GM12872 (cell line): ENCODE data around the gene SNX5.

Experiments
- TF ChIP-seq, protein P1 (sequence below): IDR thresholded peaks from 3 replicates; pipeline ENCODE4 v1.5.1; 2011; ENCODE audit warnings: low read depth, mild to moderate bottlenecking, low read length, moderate library complexity; ENCODE audit not compliant: insufficient read depth

The SNX5 gene

GRCh38 chr20:17948442-17948841, 20.2 kb downstream of the SNX5 start:
- TF ChIP-seq, protein P1, sequence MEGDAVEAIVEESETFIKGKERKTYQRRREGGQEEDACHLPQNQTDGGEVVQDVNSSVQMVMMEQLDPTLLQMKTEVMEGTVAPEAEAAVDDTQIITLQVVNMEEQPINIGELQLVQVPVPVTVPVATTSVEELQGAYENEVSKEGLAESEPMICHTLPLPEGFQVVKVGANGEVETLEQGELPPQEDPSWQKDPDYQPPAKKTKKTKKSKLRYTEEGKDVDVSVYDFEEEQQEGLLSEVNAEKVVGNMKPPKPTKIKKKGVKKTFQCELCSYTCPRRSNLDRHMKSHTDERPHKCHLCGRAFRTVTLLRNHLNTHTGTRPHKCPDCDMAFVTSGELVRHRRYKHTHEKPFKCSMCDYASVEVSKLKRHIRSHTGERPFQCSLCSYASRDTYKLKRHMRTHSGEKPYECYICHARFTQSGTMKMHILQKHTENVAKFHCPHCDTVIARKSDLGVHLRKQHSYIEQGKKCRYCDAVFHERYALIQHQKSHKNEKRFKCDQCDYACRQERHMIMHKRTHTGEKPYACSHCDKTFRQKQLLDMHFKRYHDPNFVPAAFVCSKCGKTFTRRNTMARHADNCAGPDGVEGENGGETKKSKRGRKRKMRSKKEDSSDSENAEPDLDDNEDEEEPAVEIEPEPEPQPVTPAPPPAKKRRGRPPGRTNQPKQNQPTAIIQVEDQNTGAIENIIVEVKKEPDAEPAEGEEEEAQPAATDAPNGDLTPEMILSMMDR: no peak

GRCh38 chr20:17947474-17947815, 21.1 kb downstream of the SNX5 start:
- TF ChIP-seq, protein P1: no peak

DNA sequence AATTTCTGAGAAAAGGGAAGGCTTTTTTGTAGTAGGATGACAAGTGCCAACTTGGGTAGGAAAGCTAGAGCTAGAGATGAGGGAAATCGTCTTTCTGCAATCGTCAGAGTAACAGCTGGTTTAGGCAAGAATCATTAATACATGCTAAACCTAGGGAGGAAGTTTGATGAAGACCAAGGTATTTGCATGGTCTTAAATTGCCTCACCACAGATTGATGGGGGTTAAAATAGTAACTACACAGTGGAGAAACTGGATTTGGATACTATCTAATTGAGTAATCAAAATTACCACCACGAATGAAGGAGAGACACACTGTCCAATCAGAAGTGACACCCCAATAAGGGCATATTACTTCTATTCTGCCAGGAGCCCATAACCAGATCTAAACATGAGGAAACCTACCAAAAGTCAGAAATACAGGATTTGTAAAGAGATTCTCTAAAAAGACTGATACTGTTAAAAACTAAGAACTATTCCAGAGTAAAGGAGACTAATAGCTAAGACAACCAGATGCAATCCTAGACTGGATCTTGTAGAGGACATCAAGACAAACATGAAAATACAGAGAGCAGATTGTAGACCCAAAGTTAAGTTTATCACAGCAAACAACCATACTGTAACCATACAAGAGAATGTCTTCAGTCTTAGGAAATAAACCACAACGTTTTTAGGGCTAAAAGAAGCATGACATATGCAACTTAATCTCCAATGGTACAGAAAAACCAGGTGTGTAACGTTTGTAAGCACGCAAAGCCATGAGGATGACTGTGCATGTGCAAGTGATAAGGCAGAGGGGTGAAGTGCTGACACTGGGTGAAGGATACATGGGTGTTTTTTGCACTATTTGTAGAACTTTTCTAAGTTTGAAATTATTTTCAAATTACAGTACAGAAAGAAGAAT, 21.8 kb downstream of the SNX5 start:
- TF ChIP-seq, protein P1: no peak

- TF ChIP-seq, protein P1: no peak
Observed at GRCh38 chr20:17946040-17946439, 22.6 kb downstream of the SNX5 start.

- TF ChIP-seq, protein P1: no peak
Observed at GRCh38 chr20:17944854-17945474, 23.6 kb downstream of the SNX5 start.

- TF ChIP-seq, protein P1: no peak
Observed at GRCh38 chr20:17943343-17943742, 25.3 kb downstream of the SNX5 start.

DNA sequence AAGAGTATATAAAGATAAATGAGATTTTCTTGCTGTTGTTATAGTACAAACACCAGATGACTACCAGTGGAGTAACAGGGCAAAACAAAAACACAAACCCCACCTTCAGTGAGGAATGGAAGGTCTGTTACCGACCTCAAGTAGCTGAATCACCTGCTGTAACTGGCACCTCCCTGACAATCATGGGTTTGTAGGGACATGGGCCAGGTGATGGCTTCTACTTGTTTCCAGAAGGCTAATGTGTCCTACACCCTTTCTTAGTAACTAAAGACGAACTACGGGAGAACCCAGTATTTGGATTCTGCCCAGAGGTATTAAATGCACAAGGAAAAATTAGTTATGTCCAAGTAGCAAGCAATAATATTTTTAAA, 26.8 kb downstream of the SNX5 start:
- TF ChIP-seq, protein P1: no peak
